Osteoblast (primary cell): ENCODE measurements around the gene SLC5A6. TPM values are rescaled to one million over a fixed set of nuclear protein-coding genes. Genes with fewer than 3 reads are reported as not detected.

Experiments
- DNase-seq: peaks from one replicate; pipeline ENCODE4 v3.0.0; 2011; ENCODE audit warnings: low spot score, mixed read lengths; ENCODE audit not compliant: insufficient read length; ENCODE audit errors: missing footprints
- H2AFZ ChIP-seq: 2 replicates; pipeline ENCODE4 v1.6.0; 2011; ENCODE audit warnings: mild to moderate bottlenecking, low read length
- H3K27ac ChIP-seq: 2 replicates; pipeline ENCODE4 v1.5.1; 2011; ENCODE audit warnings: mild to moderate bottlenecking, low read depth, low read length, moderate library complexity
- H3K27me3 ChIP-seq: 2 replicates; pipeline ENCODE4 v1.6.0; 2012; ENCODE audit warnings: mild to moderate bottlenecking, control low read depth, inconsistent platforms, low read length, moderate library complexity; ENCODE audit not compliant: insufficient read depth
- H3K36me3 ChIP-seq: 2 replicates; pipeline ENCODE4 v1.5.1; 2011; ENCODE audit warnings: mild to moderate bottlenecking, low read length, control low read depth, moderate library complexity; ENCODE audit not compliant: insufficient read depth
- H3K4me1 ChIP-seq: 2 replicates; pipeline ENCODE4 v1.5.1; 2011; ENCODE audit warnings: mild to moderate bottlenecking, low read length, control low read depth, moderate library complexity; ENCODE audit not compliant: insufficient read depth
- H3K4me2 ChIP-seq: 2 replicates; pipeline ENCODE4 v1.6.0; 2011; ENCODE audit warnings: mild to moderate bottlenecking, low read length; ENCODE audit not compliant: insufficient read depth
- H3K4me3 ChIP-seq: fragments of 200-600 bp; sonication (generic); 3 replicates; pipeline ENCODE4 v1.5.1; 2012; ENCODE audit warnings: mild to moderate bottlenecking, low read length, inconsistent platforms; ENCODE audit not compliant: insufficient read depth
- H3K79me2 ChIP-seq: 2 replicates; pipeline ENCODE4 v1.6.0; 2012; ENCODE audit warnings: mild to moderate bottlenecking, low read length, control low read depth, inconsistent platforms; ENCODE audit not compliant: insufficient read depth
- H3K9me3 ChIP-seq: 2 replicates; pipeline ENCODE4 v1.5.1; 2011; ENCODE audit warnings: low read depth, low read length, control low read depth
- H4K20me1 ChIP-seq: 2 replicates; pipeline ENCODE4 v1.6.0; 2012; ENCODE audit warnings: mild to moderate bottlenecking, low read length, control low read depth; ENCODE audit not compliant: insufficient read depth
- CTCF ChIP-seq: IDR thresholded peaks from 2 replicates; pipeline ENCODE4 v1.5.1; 2011; ENCODE audit warnings: mild to moderate bottlenecking, low read depth, low read length, moderate library complexity; ENCODE audit errors: extremely low read depth
- total RNA-seq: library from RNA; depleted of rRNA; stranded (reverse); fragments of >200 nt; gene quantifications from 2 replicates; pipeline ENCODE4 v1.2.3, GENCODE V29; 2012

SLC5A6 gene
- 14.1 TPM in 2 replicates for total RNA-seq

- Histone ChIP-seq H3K79me2 (peaks cover 17% of the 10 kb centered on the region), H3K4me3 (peak within 1 kb of the TSS; percentile 86), H3K9me3 (no peaks in the 10 kb centered on the region), H2AFZ (peak within 1 kb of the TSS; percentile 96), H3K4me2 (peak within 1 kb of the TSS; percentile 87), H3K27me3 (no peaks in the 10 kb centered on the region), H3K27ac (peak within 1 kb of the TSS; percentile 98), H4K20me1 (no peaks in the 10 kb centered on the region), H3K4me1 (peaks cover 19% of the 10 kb centered on the region), H3K36me3 (peaks cover 31% of the 10 kb centered on the region)
- no peak for TF ChIP-seq CTCF
- peak; percentile 100 for DNase-seq
Observed at GRCh38 chr2:27211943-27212625, at the start of gene SLC5A6, which contains the start of gene ATRAID. Gene SLC5A6 (minus strand): TSS chr2:27212268. CDS start chr2:27207650, 4,618 bp downstream. Gene ATRAID (plus strand): TSS chr2:27212041. CDS start chr2:27212369, 328 bp downstream.

GRCh38 chr2:27261241-27261925 is 49.3 kb upstream of the SLC5A6 start:
- Histone ChIP-seq H2AFZ (no peak overlapping the region), H3K79me2 (no peaks in the 10 kb centered on the region), H3K27me3 (peaks cover 70% of the 10 kb centered on the region), H3K36me3 (no peaks in the 10 kb centered on the region), H3K4me3 (no peak overlapping the region), H3K27ac (no peak overlapping the region), H3K4me2 (no peak overlapping the region), H4K20me1 (peaks cover 2% of the 10 kb centered on the region), H3K9me3 (no peaks in the 10 kb centered on the region), H3K4me1 (peaks cover 1% of the 10 kb centered on the region)
- TF ChIP-seq CTCF: no peak
- DNase-seq: peak; percentile 70

GRCh38 chr2:27258051-27258450 is 46.0 kb upstream of the SLC5A6 start:
- H3K27me3 ChIP-seq: peaks cover 37% of the 10 kb centered on the region
- no peak overlapping the region for H3K27ac ChIP-seq
- H3K4me1 ChIP-seq: peaks cover 18% of the 10 kb centered on the region
- peak; percentile 62 for DNase-seq
- TF ChIP-seq CTCF: no peak
- no peaks in the 10 kb centered on the region for H3K9me3 ChIP-seq
- no peaks in the 10 kb centered on the region for H3K36me3 ChIP-seq
- no peak overlapping the region for H3K4me3 ChIP-seq
- no peaks in the 10 kb centered on the region for H4K20me1 ChIP-seq
- no peaks in the 10 kb centered on the region for H3K79me2 ChIP-seq
- no peak overlapping the region for H3K4me2 ChIP-seq
- no peak overlapping the region for H2AFZ ChIP-seq

GRCh38 chr2:27256855-27257454 is 44.9 kb upstream of the SLC5A6 start:
- Histone ChIP-seq H3K79me2 (no peaks in the 10 kb centered on the region), H3K4me2 (no peak overlapping the region), H4K20me1 (no peaks in the 10 kb centered on the region), H3K27me3 (peaks cover 26% of the 10 kb centered on the region), H3K4me3 (no peak overlapping the region), H3K9me3 (no peaks in the 10 kb centered on the region), H3K27ac (no peak overlapping the region), H2AFZ (no peak overlapping the region), H3K4me1 (peaks cover 18% of the 10 kb centered on the region), H3K36me3 (no peaks in the 10 kb centered on the region)
- TF ChIP-seq CTCF: no peak
- peak; percentile 83 for DNase-seq
